GM18858 (cell line): Measurements from ENCODE around the gene OR7C2.

ENCODE experiments used
- ATAC-seq: cut with Tn5 transposase; IDR thresholded peaks from one replicate; pipeline ENCODE4 v1.9.1; 2021; ENCODE audit not compliant: unreplicated experiment

OR7C2 gene

DNA sequence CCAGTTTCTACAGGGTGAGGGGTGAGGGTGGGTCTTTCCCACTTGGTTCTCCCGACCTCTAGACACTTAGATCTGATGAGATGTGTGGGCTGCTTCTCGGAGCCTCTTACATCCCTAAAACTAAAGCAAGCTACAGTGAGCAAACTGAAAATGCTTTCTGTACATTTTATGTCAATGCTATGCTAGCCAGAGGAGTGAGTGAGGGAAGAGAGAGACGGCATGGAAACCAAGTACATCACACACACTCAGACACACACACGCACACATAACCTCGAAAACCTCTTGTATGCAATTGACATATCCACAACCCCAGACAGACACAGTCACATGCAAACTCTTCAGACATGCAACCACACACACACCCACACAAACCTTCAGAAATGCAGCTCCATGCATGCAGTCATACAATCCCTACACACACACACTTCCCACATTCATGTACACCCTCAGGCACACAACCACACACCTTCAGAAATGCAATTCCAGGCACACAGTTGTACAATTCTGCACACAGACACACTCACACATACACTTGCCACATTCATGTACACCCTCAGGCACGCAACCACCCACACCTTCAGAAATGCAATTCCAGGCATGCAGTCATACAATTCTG is 37.0 kb downstream of the OR7C2 start:
- no peak for ATAC-seq

DNA sequence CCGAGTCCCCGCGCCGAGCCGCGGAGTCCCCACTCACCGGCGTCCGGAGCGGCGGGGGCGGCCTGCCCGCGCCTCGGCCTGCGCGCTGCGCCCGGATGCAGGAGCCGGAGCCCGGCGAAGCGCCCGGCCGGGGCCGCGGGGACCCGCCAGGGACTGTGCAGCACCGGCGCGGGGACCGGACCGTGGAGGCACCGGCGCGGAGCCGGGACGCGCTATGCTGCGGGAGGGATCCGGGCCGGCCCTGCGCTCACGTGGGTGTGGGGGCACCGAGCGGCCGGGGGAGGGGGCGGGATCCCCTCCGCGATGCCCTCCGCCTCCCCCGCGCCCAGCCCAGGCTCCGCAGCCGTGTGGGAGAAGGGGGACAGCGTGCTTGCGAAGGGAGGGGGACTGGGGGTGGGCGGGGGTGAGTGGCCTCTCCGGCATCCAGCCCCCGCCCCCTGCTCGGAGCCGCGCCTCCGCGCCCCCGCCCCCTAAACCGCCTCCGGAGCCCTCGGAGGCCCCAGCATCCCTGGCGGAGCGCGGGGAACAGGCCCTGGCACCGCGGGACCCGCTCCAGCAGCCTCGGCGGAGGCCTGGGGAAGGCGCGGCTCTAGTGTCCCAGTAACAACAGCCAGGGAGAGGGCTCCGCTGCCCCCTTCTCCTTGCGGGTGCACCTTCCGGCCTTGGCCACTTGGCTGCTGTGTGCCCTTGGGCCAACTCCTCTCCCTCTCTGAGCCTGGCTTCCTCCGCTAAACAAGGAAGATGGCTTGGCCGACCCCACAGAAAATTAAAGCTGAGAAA is 38.4 kb downstream of the OR7C2 start, which contains the start of gene SLC1A6:
Gene SLC1A6, minus strand, starts transcription at position 389 of the 780 bp plus-strand sequence. CDS start 6,954 bp downstream, outside the sequence.
- ATAC-seq: no peak

DNA sequence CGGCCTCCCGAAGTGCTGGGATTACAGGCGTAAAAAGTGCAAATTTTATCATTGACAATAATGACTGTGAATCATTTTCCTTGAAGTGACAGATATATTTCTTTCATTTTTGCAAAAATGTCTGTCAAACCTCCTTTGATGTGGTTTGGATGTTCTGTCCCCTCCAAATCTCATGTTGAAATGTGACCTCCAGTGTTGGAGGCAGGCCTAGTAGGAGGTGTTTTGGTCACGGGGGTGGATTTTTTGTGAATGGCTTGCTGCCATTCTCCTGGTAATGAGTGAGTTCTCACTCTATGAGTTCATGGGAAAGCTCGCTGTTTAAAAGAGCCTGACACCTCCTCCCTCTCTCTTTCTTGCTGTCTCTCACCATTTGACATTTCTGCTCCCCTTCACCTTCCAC is 43.8 kb downstream of the OR7C2 start:
- no peak for ATAC-seq
